Esophagus squamous epithelium (tissue), 4 donors: Measurements from ENCODE around the gene HAPLN3.

ENCODE experiments used
- CTCF ChIP-seq, 6 experiments: fragments of 450-650 bp in 4 of 6; fragments of 200-600 bp in 2 of 6; sonication (generic) in 2 of 6; IDR thresholded peaks; one replicate each; pipeline ENCODE4 v1.5.1; 2016 to 2019; ENCODE audit warnings: antibody characterized with exemption in 6 of 6, mild to moderate bottlenecking in 4 of 6, moderate library complexity in 4 of 6
- POLR2A ChIP-seq, 4 donors: fragments of 450-650 bp; IDR thresholded peaks; one replicate each; pipeline ENCODE4 v1.6.1; 2017; ENCODE audit warnings: antibody characterized with exemption in 4 of 4, mild to moderate bottlenecking in 4 of 4, moderate library complexity in 3 of 4

GRCh38 chr15:88900309-88900981, 5.1 kb upstream of the HAPLN3 start:
- TF ChIP-seq POLR2A (IDR thresholded peaks at IDR 0.05), result no peak
- TF ChIP-seq CTCF (IDR thresholded peaks at IDR 0.05), result no peak
